Hypothalamus (tissue), 51 donors: ENCODE data around the gene MYLK.

Experiments used
- DNase-seq, 51 donors: peaks; one replicate each; lab custom pipeline; 2025; lab: John Stamatoyannopoulos, UW

Gene MYLK

DNA sequence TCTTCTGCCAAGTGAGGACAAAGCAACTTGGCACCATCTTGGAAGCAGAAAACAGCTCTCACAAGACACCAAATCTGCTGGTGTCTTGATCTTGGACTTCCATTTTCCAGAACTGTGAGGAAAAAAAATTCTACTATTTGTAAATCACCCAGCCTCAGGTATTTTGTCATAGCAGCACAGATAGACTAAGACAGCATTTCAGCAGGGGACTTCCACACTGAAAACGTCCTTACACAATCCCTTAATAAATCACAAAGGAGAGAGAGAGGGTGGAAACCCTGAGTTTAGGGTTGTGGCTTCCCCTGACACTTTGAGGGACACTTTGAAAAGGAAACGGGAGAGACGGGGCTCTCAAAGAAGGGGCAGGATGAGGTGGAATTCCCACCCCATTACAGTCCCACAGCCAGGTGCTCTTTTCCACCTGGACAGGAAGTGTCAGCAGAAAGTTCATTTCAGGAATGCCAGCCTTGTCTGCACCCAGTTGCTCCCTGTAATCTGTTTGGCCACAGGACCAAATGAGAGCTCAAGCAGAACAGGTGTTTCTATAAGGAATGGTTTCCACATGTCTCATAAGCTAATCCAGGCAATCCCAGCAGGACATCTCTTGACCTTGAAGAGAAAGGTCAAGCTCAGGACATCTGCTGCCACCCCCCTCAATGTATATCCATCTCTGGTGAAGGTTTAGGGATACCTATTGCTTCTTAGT is 51.3 kb downstream of the MYLK start:
- DNase-seq = no peak

DNA sequence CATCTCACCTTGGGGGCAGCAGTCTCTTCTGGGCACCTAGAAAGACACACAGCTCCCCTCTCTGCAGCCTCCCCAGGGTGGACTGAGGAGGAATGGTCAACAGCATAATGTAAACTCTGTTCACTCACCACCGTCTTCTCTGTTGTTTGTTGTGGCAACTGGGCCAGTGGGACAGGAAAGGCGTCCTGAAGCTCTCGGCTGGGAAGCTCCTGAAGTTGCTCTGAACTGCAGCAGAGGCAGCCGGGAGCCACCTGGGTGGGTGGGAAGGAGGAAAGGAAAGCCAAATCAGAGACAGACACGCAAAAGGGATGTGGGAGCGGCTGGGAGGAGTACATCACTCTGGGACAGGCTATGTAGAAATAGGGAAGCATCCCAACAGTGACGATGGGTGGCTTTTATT is 52.7 kb downstream of the MYLK start:
- DNase-seq = no peak

DNA sequence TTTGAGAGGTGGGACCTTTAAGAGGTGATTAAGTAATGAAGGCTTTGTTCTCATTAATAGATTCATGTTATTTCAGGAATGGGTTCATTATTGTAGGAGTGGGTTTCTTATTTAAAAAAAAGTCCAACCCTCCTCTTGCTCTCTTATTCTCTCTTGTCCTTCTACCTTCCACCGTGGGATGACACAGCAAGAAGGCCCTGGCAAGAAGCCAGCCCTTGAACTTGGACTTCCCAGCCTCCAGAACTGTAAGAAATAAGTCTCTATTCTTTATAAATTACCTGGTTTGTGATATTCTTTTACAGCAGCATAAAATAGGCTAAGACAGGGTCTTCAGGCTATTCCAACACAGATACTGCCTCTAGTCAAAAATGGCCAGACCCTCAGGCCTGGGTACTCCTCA is 62.2 kb downstream of the MYLK start:
- no peak for DNase-seq

DNA sequence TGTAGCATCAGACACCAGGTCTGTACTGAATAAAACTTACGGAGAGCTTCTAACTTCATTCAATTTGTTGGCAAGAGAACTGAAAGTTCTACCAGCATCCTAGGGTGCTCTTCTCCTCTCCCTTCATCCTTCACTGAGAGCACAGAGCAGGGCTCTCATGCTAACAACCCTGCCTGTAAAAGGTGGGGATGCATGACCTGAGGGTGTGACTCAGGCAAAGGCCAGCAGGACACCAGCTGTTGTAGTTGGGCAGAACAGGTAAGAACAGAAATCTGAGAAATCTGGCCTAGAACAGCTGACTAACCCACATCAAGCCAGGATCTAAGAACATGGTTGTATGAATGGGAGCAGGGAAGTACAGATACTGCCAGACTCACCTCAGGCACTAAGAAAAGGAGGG is 64.2 kb downstream of the MYLK start:
- DNase-seq = no peak

DNA sequence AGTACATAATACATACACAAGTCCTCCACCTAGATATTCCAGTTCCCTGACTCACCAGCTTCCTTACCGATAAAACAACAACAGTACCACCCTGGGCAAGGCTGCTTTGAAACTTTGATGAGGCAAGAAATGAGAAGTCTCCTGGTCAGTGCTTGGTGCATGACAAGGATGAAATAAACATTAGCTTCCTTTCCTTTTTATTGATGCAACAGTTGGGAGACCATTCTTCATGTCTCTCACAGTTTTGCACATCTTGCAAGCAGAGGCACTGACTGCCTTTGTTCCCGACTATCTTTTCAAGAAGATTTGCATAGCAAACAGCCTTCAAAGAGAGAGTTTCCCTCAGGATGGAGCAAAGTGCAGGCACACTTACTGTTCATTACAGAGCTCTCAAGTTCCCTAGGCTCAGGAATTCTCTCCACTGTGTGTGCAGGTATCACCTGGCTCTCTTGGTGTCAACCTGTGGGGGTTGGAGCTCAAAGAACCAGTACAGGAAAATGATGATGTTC is 65.2 kb downstream of the MYLK start:
- no peak for DNase-seq

DNA sequence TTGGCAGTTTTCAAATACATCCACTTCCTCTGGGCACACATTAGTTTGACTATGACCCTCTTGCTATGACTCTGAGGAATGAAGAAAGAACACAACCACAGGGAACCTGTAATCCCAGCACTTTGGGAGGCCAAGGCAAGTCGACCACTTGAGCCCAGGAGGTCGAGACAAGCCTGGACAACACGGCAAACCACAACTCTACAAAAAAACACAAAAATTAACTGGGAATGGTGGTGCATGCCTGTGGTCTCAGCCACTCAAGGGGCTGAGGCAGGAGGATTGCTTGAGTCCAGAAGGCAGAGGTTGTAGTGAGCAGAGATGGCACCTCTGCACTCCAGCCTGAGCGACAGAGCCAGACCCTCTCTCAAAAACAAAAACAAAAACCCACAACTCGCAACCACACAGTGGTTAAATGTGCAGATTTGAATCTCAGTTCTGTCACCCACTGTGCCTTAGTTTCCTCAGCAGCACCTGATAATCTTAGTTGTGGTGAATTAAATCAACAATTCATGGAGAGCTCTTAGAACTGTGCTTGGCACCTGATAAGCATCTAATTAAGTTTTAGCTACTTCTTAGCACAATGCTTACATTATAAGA is 65.7 kb downstream of the MYLK start:
- no peak for DNase-seq

DNA sequence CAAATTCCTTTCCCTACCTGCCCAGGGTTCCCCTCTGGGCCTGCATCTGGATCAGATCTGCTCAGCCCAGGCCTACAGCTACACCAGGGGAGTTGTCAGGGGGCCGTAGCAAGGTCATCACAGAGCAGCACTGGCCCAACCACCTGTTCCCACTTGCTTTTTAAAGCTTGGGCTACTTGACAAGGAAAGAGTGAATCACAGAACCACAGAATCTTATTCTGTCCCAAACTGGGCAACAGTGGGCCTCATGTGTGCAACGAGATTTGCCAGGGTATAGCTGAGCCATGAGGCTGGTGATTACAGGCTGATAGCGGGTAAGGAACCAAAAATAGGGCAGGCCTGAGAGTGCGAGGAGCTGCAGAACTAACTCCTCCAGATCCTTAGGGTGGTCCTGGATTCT is 66.7 kb downstream of the MYLK start:
- DNase-seq = no peak

DNA sequence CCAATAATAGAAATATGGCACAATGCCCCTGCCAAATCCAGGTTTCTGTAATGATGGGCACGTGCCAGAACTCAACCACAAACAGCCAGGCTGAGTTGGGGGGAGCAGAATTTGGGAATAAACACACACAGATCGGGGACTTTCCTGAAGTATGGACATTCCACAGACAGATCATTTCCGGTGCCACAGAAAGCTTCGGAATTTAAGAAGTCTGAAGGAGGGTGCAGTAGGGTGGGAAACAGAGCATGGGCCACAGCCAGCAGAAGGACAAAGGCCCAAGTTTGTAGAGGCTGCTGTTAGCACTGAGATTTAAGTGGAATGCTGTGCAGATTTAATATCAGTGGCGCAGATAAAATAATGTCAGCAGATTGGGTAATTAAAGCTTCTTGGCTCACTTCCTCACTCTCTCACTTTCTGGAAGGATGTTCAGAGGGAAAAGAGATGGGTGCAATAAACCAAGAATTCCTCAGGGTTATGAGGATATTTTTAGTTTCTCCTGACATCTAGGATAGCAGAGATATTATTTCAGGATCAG is 67.4 kb downstream of the MYLK start:
- no peak for DNase-seq

DNA sequence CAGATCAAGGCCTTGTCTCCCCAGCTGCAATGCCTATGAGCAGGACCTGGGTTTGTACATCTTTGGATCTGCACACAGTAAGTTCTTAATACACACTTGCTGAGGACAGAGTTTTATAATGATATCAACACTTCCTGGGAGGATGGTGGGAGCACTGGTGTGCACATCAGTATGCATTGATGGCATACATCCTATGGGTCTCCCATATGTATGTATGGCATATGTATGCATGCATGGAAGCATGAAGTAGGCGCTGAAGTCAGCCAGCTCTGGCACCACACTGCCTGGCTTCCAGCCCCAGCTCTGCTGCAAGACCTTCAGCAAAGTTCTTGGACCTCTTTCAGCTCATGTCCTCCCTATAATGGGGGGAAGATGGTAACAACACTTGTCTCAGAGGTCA is 68.2 kb downstream of the MYLK start:
- DNase-seq = no peak

DNA sequence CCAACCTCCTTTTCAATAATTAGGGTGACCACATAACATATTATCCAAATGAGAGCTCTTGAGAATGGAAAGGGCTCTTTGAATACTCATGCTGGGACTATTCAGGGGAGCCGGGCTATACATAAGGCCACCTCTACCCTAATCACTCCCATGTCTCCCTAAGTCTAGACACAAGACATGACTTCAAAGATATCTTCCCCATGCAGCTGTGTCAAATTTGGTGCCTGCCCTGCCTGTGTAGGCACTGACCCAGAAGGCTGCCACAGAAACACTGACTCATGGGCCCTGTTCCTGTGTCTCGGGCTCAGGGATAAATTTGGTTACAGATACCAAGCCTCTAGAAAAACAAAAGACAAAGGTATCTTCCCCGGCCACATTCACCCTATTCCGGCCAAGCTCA is 70.3 kb downstream of the MYLK start:
- DNase-seq = no peak

DNA sequence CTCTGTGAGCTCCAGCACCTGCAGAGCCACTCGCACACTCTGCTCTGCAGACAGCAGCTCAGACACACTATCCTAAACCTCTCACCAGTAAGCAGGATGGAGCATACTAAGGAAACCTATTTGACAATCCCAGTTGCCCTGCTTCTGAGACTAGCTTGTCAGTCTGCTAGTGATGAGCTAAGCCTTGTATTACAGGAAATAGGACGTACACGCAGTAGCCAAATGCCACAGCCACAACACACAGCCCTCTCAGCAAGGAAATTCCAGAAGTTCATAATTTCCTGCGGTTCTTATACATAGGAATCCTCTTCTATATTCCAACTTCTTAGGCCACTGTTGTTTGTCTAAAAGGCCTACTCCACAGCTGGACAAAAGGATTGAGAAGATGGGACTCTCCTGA is 74.5 kb downstream of the MYLK start:
- no peak for DNase-seq

DNA sequence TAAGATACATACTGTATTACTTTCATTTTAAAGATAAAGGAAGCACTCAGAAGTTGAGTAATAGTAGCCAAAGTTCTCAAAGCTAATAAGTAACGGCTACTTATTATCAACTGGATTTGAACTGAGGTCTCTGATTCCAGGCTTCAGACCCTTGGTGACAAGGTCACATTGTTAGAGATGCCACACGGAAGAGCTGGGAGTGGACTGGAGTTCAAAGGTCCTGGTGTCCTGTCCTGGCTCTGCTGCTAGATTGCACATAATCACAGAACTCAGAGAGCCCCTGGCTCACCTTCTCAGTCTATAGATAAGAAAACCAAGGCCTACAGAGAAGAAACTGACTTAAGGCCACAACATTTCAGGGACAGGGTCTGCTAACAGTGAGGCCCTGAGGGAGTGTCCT is 75.3 kb downstream of the MYLK start:
- DNase-seq = no peak

DNA sequence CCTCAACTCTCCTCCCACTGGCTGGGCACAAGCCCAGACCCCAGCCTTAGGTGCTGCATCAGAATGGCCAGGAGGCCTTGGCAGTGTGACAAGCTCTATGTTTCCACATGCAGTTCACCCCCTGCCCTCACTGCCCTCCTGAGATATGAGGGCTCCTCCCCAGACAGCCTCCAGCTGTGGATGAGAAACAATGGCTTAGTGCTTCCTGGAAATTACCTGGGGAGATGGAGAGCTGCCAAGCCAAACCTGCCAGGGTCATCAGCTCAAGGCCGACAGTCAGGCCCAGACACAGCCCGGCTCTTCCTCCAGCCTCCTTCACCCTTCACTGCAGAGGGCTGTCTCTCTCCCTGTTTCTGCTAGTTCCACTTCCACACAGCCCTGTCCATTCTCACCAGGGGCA is 76.3 kb downstream of the MYLK start:
- no peak for DNase-seq

DNA sequence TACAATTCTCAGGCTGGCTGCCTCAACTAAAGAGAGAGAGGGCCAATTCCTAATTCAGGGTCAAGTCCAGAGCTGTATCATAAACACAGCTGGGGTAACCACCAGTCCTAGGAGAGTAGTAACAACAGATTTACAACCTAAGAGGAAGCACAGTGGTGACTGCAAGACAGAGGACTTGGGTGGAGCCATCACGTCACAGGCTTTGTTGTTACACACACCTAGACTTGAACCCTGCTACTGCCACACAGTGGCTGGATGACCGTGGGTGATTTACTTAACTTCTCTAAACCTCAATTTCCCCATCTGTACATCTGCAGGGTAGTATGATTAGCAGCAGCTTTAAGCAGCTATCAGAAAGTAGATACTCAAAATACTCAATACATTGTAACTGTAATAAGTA is 78.6 kb downstream of the MYLK start:
- no peak for DNase-seq

DNA sequence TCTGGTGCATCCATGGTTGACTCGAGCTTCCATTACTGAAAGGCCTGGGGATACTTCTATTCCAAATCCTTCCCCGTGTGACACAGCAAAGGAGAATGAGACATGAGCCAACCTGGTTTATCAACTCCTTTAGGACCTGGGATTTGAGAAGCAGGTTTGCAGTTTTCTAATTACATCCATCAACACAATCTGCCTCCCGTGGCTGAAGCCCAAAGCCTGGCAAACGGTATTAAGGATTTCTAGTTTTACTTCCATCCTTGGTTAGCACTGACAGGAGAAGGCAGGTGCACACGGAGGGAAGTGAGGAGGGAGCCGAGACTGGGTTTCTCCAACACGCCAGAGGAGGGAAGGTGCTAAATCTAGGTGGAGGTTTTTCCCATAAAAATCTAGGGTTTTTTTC is 79.0 kb downstream of the MYLK start:
- no peak for DNase-seq

DNA sequence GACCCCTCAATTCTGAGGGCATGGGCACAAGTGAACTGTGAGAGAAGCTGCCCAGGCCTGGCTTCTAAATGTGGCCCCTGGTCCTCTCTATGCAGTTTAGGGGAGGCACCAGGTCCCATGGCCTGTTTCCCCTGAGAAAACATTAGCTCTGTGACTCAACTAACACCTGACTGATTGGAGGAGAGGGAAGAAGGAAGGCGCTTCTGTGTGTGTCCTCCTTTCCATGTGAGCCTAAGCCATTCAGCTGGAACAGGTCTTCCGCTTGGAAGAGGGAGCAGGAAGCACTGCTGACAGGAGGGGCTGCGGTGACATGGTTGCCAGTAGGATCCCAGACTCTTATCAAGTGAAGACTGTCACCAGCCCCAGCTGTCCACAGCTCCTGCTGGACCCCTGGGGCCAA is 79.5 kb downstream of the MYLK start:
- no peak for DNase-seq

DNA sequence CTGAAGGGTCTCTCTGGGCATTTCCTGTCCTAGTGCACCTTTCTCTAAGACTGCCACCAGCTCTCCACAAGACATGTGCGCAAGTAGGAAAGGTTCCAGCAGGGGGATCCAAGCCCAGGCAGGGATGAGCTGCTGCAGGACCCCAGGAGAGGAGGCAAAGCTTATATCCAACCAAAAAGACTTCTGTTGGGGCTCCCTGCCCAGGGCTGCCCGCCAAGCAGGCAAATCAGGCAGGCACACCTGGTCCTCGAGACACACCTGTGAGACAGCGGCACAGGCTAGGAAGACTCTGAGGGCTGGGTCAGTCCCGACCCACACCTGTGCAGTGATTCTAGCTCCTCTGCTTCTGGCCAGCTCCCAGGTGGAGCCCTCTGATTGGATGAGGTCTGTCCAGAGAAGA is 80.6 kb downstream of the MYLK start:
- no peak for DNase-seq

DNA sequence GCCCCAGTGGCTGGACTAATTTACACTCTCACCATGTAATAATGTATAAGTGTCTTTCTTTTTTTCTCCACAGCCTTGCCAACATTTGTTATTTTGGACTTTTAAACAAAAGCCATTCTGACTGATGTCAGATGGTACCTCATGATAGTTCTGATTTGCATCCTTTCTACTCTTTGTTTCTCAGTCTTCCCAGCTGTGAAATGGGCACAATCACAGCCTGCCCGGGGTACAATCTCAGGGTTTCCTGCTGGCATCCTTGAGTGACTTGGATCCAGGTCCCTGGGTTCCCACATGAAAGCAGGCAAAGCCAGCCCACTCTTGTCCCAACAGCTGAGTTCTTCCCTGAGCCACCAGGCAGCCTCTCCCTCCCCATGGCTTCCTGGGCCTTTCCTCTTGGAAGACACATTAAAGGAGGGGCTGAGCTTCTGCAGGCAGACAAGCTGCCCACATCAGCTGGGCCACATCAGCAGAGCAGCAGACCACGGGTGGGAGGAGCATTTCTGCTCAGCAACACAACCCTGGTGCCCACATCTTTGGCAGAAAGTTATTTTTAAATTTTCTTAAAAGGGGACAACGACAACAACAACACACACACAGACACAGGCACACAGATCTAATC is 82.0 kb downstream of the MYLK start:
- DNase-seq = no peak

DNA sequence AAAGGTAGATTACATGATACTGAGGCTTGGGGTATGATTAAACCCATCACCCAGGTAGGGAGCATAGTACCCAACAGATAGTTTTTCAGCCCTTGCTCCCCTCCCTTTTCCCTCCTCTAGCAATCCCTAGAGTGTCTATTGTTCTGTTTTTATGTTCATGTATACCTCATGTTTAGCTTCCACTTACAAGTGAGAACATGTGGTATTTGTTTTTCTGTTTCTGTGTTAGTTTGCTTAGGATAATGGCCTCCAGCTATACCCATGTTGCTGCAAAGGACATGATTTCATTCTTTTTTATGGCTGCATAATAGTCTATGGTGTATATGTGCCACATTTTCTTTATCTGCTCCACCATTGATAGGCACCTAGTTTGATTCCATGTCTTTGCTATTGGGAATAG is 82.7 kb downstream of the MYLK start:
- DNase-seq = no peak

DNA sequence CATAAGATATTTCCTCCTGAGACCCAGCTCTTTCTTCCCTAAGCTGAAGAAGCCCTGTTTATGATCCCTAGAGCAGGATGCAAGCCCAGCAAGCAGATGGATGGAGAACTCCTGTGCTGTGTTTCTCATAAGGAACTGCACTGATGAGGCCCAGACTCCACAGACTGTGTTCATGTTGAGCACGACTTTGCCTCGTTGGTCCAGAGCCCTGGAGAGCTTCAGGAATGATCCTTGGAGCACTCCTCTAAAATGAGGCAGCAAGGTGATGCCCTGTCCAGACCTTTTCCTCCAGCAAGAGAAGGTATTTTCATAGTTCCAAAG is 83.8 kb downstream of the MYLK start:
- DNase-seq = no peak

DNA sequence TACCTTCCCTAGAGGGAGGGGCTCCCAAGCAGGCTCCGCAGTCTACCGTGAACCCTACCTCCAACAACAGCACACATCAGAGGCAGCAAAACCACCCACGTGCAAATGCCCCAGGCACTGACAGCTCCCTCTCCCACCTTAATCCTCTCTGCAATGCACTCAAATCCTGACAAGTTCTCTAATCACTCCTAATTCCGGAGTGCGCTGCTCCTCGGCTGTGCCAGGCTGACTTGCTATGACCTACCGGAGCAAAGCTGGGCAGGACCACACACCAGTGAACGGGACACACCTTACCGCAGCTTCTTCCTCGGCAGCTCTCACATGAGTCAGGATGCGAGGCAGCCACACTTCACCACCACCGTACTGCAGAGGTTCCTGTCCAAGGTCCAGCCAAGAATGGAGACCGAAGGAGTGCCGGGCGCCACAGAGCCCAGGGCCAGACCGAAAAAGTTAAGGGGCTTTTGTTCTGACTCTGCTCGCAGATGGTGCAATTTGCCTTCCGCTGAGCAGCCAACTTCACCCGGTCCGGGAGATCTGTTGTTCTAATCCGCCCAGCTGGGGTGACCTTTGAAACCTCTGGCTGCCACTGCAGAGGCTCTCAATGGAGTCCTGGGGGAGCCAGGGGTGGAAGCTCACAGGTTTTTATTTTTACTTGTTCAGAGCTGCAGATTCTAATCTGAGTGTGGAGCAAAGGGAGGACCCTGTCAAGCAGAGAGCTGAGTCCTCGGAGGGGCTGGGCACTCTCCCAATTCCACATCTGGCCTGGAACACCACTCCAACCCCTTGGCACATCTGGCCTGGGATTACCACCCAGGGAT is 84.4 kb downstream of the MYLK start:
- no peak for DNase-seq
